ELF-1 (cell line): ENCODE results near the gene CCDC117.

ENCODE experiments used
- DNase-seq: peaks from one replicate; pipeline ENCODE4 v3.0.0-alpha.2; 2016; ENCODE audit warnings: low read depth, low spot score

CCDC117 gene

GRCh38 chr22:28829358-28830181, 57.1 kb downstream of the CCDC117 start:
- peak; percentile 79 for DNase-seq

GRCh38 chr22:28830441-28830840, 57.9 kb downstream of the CCDC117 start:
- no peak for DNase-seq

- no peak for DNase-seq
These were observed 58.9 kb downstream of the CCDC117 start for GRCh38 chr22:28831140-28832072.

GRCh38 chr22:28832731-28833130, 60.2 kb downstream of the CCDC117 start:
- no peak for DNase-seq

- no peak for DNase-seq
These were observed 60.9 kb downstream of the CCDC117 start for GRCh38 chr22:28833276-28833923.

- DNase-seq: no peak
These were observed 63.2 kb downstream of the CCDC117 start for GRCh38 chr22:28835630-28836189.

- peak; percentile 56 for DNase-seq
These were observed 65.1 kb downstream of the CCDC117 start for GRCh38 chr22:28837640-28838039.
